HCEC 1CT (cell line): ENCODE data around the gene NES.
A peak's percentile ranks its signal among the peaks of the same experiment; 100 is the strongest.

Experiments used
- DNase-seq: peaks from one replicate; pipeline ENCODE4 v3.0.0-alpha.2; 2017

The NES gene

DNA sequence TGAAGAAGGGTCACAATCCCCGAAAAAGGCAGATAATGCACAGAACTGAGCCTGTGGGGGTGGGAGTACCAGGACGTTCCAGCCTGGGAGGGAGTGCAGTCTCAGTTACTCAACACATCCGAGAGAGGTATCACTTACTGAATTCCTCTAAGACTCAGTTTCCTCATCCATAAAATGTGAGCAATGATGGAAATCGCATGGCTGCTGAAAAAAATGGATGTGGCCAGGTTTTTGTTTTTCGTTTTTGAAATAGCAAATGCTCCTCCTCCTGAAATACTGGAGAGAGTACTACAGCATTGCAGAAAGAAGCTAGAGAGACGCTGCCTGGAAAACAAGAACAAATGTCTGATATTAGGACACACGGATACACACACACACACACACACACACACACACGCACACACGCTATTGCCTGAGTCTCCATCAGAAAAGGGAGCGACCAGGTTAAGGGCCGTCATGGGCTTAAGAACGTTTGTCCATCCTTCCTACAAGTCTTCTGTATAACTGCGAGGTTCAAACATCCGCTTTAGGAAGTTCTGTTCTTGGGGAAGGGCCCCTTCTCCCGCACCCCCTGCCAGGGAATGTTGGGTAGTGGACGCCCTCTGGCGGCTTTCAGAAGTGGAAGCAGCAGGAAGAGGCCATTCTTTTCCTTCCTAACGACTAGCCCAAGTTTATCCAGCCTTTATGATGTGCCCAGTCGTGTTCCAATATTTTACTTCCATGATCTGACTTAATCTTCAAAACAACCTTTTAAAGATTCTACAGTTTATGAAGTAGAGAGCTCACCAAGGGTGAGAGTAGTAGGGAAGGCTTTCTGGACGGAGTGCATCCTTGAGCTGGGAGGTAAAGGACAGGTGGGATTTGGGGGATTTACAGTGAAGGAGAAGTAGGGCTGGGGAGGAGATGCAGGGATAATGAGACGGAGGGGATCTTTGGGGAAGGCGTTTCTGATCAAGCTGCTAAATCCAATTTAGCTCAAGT, 699 bp upstream of the NES start:
- peak; percentile 64 for DNase-seq

DNA sequence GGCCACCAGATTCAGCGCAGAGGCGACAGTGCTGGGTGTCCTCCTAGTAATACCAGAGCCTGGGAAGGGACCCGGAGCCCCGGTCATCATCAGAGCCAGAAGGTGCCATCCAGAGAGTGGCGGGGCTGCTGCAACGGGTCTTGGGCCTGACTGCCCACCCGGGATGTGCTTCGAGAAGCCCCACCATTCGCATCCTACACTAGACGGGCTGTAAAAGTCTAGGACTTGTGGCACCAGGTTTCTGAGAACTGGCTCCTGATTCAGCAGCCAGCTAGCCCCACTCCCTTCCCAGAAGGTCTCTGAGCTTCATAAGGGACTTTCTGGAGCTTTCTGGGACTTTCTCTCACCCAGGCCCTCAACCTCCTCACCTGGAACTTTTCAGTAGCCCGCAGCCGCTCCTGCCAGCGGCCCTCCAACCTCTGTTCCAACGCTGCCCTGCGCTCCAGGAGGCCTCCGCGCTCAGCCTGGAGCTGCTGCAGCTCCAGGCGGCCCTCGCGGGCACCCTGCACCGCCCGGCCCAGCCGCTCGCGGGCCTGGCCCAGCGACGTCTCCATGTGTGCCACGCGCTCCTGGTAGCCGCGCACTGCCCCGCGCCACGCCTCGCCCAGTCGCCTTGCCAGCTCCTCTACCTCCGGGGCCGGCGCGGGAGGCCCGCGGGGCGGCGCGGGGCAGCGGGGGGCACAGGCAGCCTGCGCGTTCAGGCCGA, 940 bp downstream of the NES start:
- DNase-seq = no peak

DNA sequence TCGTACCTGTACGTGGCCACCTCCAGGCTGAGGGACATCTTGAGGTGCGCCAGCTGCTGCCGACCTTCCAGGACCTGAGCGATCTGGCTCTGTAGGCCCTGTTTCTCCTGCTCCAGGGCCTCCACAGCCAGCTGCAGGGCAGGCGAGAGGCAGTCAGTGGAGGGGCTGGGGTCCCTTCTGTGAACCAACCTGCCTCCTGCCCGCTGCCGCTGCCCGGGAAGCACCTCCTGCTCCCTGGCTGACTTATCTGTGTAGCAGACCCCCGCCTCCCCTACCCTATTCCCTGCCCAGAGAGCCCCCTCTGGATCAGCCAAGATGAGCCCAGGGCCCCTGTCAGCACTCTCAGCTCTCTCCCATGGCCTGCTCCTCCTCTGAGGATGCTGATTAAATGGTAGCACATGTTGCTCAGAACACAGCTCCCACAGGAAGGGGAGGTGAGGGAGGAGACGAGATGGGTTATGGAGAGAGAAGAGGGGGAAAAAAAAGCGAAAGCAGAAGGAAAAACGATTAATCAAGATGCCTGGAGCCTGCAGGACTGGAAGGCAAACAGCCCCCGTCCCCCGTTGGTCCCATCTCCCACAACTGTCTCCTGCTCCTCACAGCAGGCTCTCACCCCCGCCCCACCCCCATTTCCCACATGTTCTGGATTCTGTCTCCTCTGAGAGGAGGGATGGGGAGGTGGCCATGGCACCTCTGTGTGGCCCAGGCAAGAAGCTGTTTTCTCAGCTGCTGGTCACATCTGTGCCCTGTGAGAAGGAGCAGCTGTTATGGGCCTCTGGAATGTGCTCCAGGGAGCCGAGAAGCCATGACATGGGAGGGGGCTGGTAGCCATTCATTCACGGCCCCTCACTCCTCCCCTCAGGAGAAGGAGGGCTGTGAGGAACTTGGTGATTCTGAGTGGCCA, 1.7 kb downstream of the NES start:
- no peak for DNase-seq

GRCh38 chr1:156673387-156674121, 3.7 kb downstream of the NES start:
- no peak for DNase-seq

GRCh38 chr1:156671804-156672203, 5.4 kb downstream of the NES start:
- DNase-seq = no peak

DNA sequence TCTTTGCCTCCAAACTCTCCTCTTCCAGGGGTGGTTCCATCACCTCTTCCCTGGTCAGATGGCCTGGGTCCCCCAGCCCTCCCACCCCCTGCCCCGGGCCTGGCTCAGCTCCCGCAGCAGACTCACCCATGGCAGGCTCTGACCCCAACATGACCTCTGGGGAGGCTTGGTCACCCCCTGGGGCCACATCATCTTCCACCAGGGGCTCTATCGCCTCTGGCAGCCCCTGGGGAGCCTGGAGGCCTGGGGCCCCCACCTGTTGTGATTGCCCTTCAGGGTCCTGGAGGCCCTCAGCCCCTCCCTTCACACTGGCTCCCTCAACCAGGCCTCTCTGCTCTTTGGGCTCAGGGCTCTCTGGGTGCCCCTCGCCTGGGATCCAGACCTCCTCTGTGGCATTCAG, 6.4 kb downstream of the NES start:
- no peak for DNase-seq

DNA sequence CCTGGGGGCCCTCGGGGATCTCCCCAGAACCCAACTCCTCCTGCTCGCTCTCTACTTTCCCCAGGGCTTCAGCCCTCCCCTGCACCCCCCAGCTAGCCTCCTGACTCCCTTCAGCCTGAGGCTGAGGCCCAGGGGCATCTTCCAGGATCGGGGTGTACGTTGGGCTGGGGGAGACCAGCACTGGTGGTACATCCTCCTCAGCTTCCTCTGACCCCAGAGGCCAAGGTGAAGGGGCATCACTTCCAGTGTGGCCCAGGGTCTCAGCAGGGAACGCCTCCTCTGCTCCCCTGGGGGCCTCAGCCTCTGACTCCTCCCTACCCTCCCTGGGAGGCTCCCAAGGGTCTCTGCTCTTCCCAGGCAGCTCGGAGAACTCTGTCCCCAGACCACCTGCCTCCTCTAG, 6.8 kb downstream of the NES start:
- DNase-seq = no peak

GRCh38 chr1:156669794-156670193, 7.4 kb downstream of the NES start:
- no peak for DNase-seq

GRCh38 chr1:156668801-156669637, 8.2 kb downstream of the NES start:
- no peak for DNase-seq

- no peak for DNase-seq
Measured at GRCh38 chr1:156667968-156668709, 9.1 kb downstream of the NES start.

DNA sequence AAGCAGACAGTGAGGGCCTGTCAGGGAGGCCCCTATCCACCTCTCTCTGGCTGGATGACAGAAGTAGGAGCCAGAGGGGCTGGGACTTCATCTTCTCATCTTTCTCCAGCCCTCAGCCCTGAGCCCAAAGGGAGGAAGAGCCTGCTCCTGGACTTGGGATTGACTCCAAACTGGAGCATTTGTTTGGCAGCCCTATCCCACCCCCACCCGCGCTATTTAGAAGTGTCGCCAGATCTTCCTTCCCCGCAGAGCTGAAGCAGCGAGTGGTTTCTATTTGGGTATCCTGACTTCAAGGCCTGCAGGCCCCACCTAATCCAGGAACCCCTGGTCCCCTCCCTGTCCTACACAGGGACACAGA, 9.6 kb downstream of the NES start:
- no peak for DNase-seq

DNA sequence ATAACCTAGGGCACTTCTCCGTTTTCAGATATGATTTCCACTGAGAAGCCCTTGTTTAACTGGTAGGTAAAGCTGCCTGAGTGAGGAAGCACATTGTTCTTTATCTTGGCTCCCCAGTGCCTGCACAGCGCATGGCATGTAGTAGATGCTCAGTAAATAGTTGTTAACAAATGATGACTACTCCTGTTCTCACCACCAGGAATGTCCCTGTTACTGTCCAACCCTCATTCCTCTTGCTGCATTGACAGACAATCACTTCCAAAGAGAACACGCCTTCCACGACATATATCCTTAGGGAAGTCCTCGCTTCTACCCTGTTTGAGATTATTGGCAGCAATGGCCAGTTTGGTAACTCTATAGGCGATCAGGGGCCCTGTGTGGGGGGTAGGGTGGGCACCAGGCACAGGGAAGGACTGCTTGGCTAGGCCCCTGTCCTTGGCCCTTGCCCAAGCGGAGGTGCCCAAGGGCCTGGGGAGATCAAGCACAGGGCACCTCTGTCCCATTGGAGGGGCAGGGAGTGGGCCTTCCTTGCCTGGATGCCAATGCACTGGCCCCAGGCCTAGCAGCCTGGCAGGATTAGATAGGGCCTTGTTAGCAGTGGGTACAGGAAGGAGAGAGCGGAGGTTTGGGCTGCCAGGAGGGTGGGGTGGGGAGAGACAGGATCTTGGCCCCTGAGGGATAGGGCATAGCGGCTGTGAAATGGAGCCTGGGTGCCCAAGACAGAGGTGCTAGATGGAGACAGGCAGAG, 10.2 kb downstream of the NES start:
- no peak for DNase-seq

- no peak for DNase-seq
Measured at GRCh38 chr1:156665539-156665938, 11.7 kb downstream of the NES start.

DNA sequence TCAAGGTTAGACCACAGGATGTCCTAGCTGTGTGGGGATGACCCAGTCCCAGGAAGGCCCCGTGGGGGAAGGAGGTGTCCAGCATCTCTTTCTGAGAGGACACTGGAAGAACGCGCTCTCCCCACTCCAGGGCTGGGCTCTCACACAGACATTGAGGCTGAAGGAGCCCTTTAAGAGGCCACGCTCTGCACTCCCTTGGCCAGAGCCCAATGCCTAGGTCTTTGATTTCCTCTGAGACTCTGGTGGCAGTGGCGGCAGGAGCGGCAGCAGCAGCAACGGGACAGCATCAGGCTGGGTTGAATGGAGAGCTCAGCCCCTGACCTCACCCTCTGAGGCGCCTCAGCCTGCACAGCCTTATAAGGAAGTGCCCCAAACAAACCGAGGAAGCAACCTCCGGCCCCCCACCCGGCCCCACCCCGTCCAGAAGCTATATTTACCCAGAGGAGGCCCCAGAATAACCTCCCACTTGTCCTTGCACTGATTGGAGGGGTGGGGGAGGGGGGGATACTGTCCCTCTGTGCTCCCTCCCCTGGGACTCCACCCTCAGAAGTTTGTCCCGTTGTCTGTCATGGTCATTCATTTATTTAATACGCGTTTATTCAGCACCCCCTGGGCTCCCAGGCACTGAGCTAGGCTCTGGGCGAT, 12.3 kb downstream of the NES start:
- peak; percentile 45 for DNase-seq

DNA sequence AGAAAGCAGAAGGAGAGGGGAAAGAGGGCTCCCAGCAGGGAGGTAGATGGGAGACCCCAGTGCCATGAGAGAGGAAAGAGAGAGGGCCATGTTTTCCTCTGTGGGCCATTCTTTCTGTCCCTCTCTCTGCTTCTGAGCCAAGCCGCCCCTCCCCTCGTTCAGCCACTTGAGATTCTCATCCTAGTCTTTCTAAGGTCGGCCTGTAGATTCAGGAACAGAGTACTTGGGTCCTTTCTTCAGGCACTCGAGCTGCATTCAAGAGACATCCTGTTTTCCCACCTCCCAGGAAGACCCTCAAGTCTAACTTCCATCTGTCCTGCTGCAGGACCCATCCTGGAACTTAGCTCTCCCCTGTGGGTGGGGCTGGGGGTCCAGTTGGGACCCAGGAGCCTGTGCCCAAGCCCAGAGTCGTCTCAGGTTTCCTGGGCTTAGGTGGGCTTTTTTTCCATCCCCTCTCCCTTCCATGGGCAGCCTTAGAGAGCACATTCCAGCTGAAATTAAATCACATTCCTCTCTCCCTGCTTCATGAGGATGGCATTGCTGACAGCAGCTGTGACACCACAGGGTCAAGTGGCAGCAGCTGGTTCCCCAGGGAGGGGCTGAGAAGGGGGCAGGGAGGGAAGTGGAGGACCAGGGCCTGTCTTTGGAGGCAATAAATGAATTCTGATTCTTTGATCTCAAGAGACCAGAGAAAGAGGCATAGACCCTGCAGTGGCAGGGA, 13.0 kb downstream of the NES start:
- peak; percentile 55 for DNase-seq

DNA sequence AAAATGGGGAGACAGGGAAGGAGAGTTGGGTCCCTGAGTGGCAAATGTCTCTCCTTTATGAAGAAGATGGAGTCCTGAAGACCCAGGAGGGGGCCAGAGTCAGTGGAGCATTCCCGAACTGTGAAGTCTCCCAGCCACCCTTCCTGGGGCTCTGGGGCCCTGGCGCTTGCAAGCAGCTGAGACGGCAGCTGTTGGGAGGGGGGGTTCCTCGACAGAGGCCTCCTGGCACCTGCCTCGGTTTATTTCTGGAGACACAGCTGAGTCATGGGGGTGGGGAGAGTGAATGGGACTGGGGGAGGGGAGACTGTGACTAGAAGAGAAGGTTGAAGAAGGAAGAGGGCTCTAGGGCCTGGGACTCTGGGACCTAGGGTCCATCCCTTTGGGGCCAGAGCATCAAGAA, 14.0 kb downstream of the NES start:
- peak; percentile 28 for DNase-seq

GRCh38 chr1:156662800-156663055, 14.5 kb downstream of the NES start:
- no peak for DNase-seq

DNA sequence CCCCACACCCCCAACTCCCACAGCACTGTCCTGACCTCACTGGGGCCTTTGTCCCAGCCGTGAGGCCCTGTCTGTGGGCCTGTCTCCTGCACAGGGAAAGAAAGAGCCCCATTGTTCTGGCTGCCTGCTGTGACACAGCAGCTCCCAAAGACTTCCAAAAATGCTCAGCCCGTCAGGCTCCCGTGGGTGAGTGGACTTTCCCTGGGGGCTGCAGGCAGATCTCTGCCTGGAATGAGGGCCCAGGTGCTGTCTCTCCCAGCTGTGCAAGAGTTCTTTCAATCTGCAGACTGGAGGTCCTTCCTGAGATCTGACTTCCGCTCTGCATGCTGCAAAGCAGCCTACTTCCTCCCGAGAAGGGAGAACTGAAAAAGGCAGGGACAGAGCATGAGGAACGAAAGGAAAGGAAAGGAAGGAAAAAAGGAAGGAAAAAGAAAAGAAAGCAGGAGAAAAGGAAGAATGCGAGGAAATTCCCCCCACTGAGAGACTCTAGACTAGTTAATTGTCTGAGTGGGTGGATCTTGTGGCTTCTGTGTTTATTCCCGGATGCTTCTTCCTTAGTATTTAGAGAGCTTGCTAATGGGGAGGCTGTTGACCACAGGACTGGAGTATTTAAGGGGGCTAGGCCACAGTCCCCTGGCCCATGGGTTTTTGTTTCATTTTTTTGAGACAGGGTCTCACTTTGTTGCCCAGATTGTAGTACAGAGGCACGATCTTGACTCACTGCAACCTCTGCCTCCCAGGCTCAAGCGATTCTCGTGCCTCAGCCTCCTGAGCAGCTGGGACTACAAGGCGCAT, 15.0 kb downstream of the NES start:
- DNase-seq = peak; percentile 30
